ENCODE results near the gene EDDM3A. TPM values are rescaled to one million over a fixed set of nuclear protein-coding genes. Genes with fewer than 3 reads are reported as not detected.
"Not testable (repeated sequence)": the region's sequence is repeated elsewhere in the genome, so short reads cannot be mapped to it uniquely, and the experiment has no call there.

The EDDM3A gene
- total RNA-seq, 3 donors from 2014 or later, result not detected

DNA sequence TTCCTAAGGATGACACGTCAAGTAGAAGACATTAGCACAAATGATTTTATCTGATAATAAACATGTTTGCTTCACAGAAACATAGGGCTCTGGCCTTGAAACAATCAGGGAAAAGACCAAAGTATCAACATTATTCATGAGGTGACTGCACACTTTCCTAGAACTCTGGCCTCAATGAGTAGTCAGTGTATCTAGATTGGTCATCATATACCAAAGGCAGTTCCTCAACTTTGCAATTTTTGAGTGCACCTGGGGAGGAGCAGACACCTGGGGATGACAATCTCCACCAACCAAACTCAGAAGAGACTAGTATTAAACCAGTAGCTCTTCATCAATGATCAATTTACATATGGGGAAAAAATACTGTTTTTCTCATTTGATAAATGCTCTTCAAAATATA, 4.5 kb downstream of the EDDM3A start:
- Mint-ChIP-seq H3K27me3 (ENCODE audit: low read depth) (peaks cover 13% of the 10 kb centered on the region), H3K9me3 (peaks cover 14% of the 10 kb centered on the region), H3K4me3 (no peak overlapping the region), H3K4me1 (ENCODE audit: low read depth) (no peaks in the 10 kb centered on the region), H3K36me3 (ENCODE audit: insufficient read depth) (no peaks in the 10 kb centered on the region)
- ATAC-seq (no peak), DNase-seq (no peak)

DNA sequence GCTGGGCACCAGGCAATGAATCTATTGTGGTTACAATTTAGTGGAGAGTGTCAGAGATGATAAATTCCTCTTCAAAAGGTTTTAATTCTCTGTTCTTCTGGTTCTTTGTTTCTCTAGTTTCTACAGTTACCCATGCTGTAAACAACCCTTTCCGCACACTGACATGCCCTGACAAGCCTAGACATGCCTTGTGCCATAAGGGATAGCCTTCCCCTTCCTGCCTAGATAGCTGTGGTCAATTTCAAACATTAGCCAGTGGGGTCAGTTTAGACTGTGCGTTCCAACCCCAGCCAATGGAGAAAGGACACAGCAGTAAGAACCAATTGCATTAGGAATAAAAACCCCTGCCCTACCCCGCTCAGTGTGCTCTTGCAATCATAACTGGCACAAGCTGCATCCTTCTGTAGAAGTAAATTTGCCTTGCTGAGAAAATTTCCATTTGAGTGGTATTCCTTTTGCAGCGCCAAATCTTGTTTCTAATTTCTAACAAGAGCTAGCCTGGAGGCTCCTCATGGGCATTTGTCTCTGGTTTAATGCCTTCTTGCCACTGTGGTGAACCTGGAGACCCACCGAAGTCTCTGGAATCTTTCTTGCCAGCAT, 6.4 kb downstream of the EDDM3A start:
- Mint-ChIP-seq H3K4me1 (ENCODE audit: low read depth) (no peaks in the 10 kb centered on the region), H3K27me3 (ENCODE audit: low read depth) (peaks cover 13% of the 10 kb centered on the region), H3K9me3 (peaks cover 14% of the 10 kb centered on the region), H3K36me3 (ENCODE audit: insufficient read depth) (no peaks in the 10 kb centered on the region), H3K4me3 (no peak overlapping the region)
- DNase-seq (no peak), ATAC-seq (no peak)

- DNase-seq (no peak), ATAC-seq (no peak)
- Mint-ChIP-seq H3K27me3 (ENCODE audit: low read depth) (peaks cover 4% of the 10 kb centered on the region), H3K36me3 (ENCODE audit: insufficient read depth) (no peaks in the 10 kb centered on the region), H3K4me1 (ENCODE audit: low read depth) (no peaks in the 10 kb centered on the region), H3K4me3 (no peak overlapping the region), H3K9me3 (peaks cover 14% of the 10 kb centered on the region)
These were observed 8.6 kb downstream of the EDDM3A start for GRCh38 chr14:20754308-20754707.

DNA sequence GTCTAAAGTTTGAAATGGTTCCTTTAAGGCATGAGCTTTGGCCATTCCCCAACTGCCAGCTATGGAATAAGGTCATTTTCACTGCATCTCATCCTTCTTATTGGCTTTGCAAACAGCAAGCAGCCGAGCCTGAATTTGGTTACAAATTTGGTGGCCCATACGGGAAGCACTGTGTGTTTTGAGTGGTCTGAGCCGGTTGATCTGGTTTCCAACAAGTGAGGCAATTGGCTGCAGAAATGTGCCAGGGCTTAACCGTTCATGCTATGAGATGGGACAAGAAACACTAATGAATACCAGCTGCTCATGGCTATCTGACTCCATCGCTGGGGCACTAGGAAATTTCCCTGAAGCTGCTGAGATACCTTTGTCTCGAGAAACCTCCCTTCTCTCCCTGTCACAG, 9.3 kb downstream of the EDDM3A start:
- ATAC-seq (no peak), DNase-seq (no peak)
- H3K4me1 Mint-ChIP-seq (ENCODE audit: low read depth), result no peaks in the 10 kb centered on the region
- no peak overlapping the region for H3K4me3 Mint-ChIP-seq
- H3K36me3 Mint-ChIP-seq (ENCODE audit: insufficient read depth), result no peaks in the 10 kb centered on the region
- H3K9me3 Mint-ChIP-seq, result peaks cover 14% of the 10 kb centered on the region
- H3K27me3 Mint-ChIP-seq (ENCODE audit: low read depth), result peaks cover 3% of the 10 kb centered on the region

- Mint-ChIP-seq H3K9me3 (peaks cover 4% of the 10 kb centered on the region), H3K4me3 (no peak overlapping the region), H3K4me1 (ENCODE audit: low read depth) (no peaks in the 10 kb centered on the region), H3K27me3 (ENCODE audit: low read depth) (no peaks in the 10 kb centered on the region), H3K36me3 (ENCODE audit: insufficient read depth) (no peaks in the 10 kb centered on the region)
- DNase-seq (peak; percentile 5), ATAC-seq (no peak)
These were observed 12.3 kb downstream of the EDDM3A start for GRCh38 chr14:20757965-20758364.

- not testable (repeated sequence) for H3K27me3 Mint-ChIP-seq (ENCODE audit: low read depth); DNase-seq; H3K4me1 Mint-ChIP-seq (ENCODE audit: low read depth); H3K36me3 Mint-ChIP-seq (ENCODE audit: insufficient read depth); ATAC-seq; H3K9me3 Mint-ChIP-seq; H3K4me3 Mint-ChIP-seq
These were observed 13.8 kb downstream of the EDDM3A start for GRCh38 chr14:20759465-20759864.

DNA sequence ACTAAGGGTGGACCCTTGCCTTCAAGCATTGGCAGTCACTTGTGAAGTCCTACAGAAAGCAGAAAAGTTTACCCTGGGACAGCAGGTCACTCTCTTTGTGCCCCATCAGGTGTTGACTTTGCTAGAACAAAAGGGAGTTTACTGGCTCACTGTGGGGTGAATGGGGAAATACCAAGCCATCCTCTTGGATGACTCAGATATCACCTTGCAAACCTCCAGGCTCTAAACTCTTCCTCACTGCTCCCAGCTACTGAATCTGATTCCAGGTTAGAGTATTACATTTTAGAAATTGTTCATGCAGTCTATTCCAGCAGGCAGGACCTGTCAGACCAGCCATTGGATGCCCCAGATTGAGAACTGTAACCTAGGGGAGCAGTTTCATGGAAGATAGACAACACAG, 15.3 kb downstream of the EDDM3A start:
- DNase-seq, result no peak
- Mint-ChIP-seq H3K4me1 (ENCODE audit: low read depth) (no peaks in the 10 kb centered on the region), H3K27me3 (ENCODE audit: low read depth) (no peaks in the 10 kb centered on the region), H3K36me3 (ENCODE audit: insufficient read depth) (no peaks in the 10 kb centered on the region), H3K9me3 (no peaks in the 10 kb centered on the region), H3K4me3 (no peak overlapping the region)
- ATAC-seq, result no peak

DNA sequence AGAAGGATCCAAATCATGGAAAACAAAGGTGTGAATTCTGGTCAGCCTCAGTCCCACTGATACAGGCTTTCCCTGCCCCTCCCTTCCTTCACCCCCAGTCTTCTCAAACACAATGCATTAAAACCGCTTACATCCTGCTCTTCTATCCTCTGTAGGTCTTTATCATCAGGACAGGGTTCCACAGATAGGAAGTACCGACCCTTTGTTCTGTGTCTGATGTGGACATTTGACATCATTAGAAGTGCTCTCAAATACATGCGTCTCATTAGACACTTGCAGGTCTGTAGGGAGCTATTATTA, 22.9 kb downstream of the EDDM3A start:
- Mint-ChIP-seq H3K9me3 (no peaks in the 10 kb centered on the region), H3K4me3 (no peak overlapping the region), H3K36me3 (ENCODE audit: insufficient read depth) (no peaks in the 10 kb centered on the region), H3K27me3 (ENCODE audit: low read depth) (peaks cover 7% of the 10 kb centered on the region), H3K4me1 (ENCODE audit: low read depth) (no peaks in the 10 kb centered on the region)
- no peak for ATAC-seq
- no peak for DNase-seq

GRCh38 chr14:20769421-20769820, 23.7 kb downstream of the EDDM3A start:
- Mint-ChIP-seq H3K9me3 (no peaks in the 10 kb centered on the region), H3K27me3 (ENCODE audit: low read depth) (peaks cover 7% of the 10 kb centered on the region), H3K36me3 (ENCODE audit: insufficient read depth) (no peaks in the 10 kb centered on the region), H3K4me1 (ENCODE audit: low read depth) (no peaks in the 10 kb centered on the region), H3K4me3 (no peak overlapping the region)
- ATAC-seq (no peak), DNase-seq (no peak)

DNA sequence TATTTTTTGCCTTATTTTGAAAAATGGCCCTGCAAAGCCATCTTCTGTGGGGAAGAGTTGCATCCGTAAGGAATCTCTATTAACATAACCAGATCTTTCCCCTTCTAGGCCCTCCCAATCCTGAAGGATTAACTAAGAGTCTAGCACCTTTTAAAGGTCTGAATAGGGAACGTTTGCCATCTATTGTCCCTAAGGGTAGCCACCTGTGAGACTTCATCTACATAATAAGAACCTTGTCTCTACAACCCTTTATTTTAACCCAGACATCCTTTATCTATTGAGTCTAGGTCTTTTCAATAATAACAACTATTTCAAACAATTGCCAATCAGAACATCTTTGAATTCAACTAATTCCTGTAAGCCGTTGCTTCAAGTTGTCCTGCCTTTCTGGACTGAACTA, 27.0 kb downstream of the EDDM3A start:
- no peaks in the 10 kb centered on the region for H3K9me3 Mint-ChIP-seq
- no peaks in the 10 kb centered on the region for H3K36me3 Mint-ChIP-seq (ENCODE audit: insufficient read depth)
- ATAC-seq, result no peak
- H3K4me3 Mint-ChIP-seq, result no peak overlapping the region
- no peaks in the 10 kb centered on the region for H3K4me1 Mint-ChIP-seq (ENCODE audit: low read depth)
- H3K27me3 Mint-ChIP-seq (ENCODE audit: low read depth), result peaks cover 10% of the 10 kb centered on the region
- no peak for DNase-seq

- Mint-ChIP-seq H3K9me3 (no peaks in the 10 kb centered on the region), H3K36me3 (ENCODE audit: insufficient read depth) (no peaks in the 10 kb centered on the region), H3K4me3 (no peak overlapping the region), H3K27me3 (ENCODE audit: low read depth) (peaks cover 8% of the 10 kb centered on the region), H3K4me1 (ENCODE audit: low read depth) (no peaks in the 10 kb centered on the region)
- DNase-seq, result no peak
- no peak for ATAC-seq
These were observed 28.7 kb downstream of the EDDM3A start for GRCh38 chr14:20774258-20774824.

- Mint-ChIP-seq H3K4me3 (no peak overlapping the region), H3K36me3 (ENCODE audit: insufficient read depth) (no peaks in the 10 kb centered on the region), H3K9me3 (no peaks in the 10 kb centered on the region), H3K27me3 (ENCODE audit: low read depth) (peaks cover 8% of the 10 kb centered on the region), H3K4me1 (ENCODE audit: low read depth) (peaks cover 4% of the 10 kb centered on the region)
- ATAC-seq, result no peak
- DNase-seq, result no peak
These were observed 29.4 kb downstream of the EDDM3A start for GRCh38 chr14:20775043-20775442.

GRCh38 chr14:20775901-20776300, 30.2 kb downstream of the EDDM3A start:
- no peaks in the 10 kb centered on the region for H3K9me3 Mint-ChIP-seq
- no peak for DNase-seq
- H3K36me3 Mint-ChIP-seq (ENCODE audit: insufficient read depth), result no peaks in the 10 kb centered on the region
- no peak overlapping the region for H3K4me3 Mint-ChIP-seq
- peaks cover 7% of the 10 kb centered on the region for H3K4me1 Mint-ChIP-seq (ENCODE audit: low read depth)
- ATAC-seq, result no peak
- H3K27me3 Mint-ChIP-seq (ENCODE audit: low read depth), result peaks cover 6% of the 10 kb centered on the region

GRCh38 chr14:20781803-20782202, 36.1 kb downstream of the EDDM3A start:
- H3K4me3 Mint-ChIP-seq, result peak overlapping the region; percentile 69
- H3K9me3 Mint-ChIP-seq, result no peaks in the 10 kb centered on the region
- peaks cover 37% of the 10 kb centered on the region for H3K4me1 Mint-ChIP-seq (ENCODE audit: low read depth)
- peaks cover 2% of the 10 kb centered on the region for H3K27me3 Mint-ChIP-seq (ENCODE audit: low read depth)
- ATAC-seq (peak; percentile 41 to 43), DNase-seq (no peak)
- H3K36me3 Mint-ChIP-seq (ENCODE audit: insufficient read depth), result no peaks in the 10 kb centered on the region

DNA sequence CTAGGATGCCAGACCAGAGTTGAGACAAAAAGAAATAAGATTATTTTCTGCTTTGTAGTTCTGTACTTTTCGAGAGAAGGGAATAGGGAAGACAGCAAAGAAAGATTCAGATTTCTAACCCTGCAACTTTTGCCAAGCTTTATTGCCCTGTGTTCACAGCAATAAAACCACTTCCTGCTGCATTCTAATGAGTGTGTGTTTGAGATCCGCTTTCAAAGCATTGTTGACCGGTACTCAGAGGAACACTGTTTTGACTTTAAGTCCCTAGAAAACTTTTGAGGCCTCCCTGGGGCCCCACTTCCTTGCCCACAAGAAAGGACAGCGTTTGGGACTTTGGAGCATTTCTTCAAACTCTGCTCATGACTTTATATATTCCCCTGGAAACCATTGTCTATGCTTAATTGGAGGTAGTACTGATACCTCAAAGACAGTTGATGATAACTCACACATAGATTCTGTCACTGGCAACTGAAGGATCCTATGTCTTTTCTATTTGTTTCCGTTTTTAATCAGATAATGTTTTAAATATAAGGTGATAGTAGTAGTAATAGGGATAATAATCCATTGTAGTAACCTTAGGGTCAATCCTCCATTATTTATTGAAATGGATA, 36.7 kb downstream of the EDDM3A start:
- no peak for DNase-seq
- peak; percentile 66 to 69 for ATAC-seq

More for the DNA sequence above, 36.7 kb downstream of the EDDM3A start:
- Mint-ChIP-seq H3K4me3 (peak overlapping the region; percentile 69), H3K9me3 (no peaks in the 10 kb centered on the region), H3K36me3 (ENCODE audit: insufficient read depth) (no peaks in the 10 kb centered on the region), H3K27me3 (ENCODE audit: low read depth) (peaks cover 2% of the 10 kb centered on the region), H3K4me1 (ENCODE audit: low read depth) (peaks cover 37% of the 10 kb centered on the region)

All from activated T-cell treated with anti-CD3 and anti-CD28 coated beads, Interleukin-2, amount 50 U/mL, for 4 hours (primary cell).